Panc1 (cell line): ENCODE data around the gene LDLRAD4. TPM values are rescaled to one million over a fixed set of nuclear protein-coding genes. Genes with fewer than 3 reads are reported as not detected.

ENCODE experiments used
- ATAC-seq: fragments of 200-7000 bp; cut with Tn5 transposase; 2 replicates; pipeline ENCODE4 v1.9.1; 2020; ENCODE audit warnings: mild to moderate bottlenecking, moderate library complexity
- BruUV-seq: library from RNA; stranded (reverse); fragments of 400-500 nt; replicated peaks from 2 replicates; lab custom pipeline; 2021; lab: Mats Ljungman, UMichigan
- CTCF ChIA-PET: fragments of 300-600 bp; sonication (Branson Sonifier 250); formaldehyde crosslinking; loops from one replicate; lab custom pipeline; 2022; ENCODE audit warnings: antibody characterized with exemption; lab: Charles Lee
- POLR2A ChIA-PET: fragments of 300-600 bp; sonication (Branson Sonifier 250); formaldehyde crosslinking; loops from one replicate; lab custom pipeline; 2022; ENCODE audit warnings: antibody characterized with exemption; lab: Charles Lee
- DNase-seq: peaks from one replicate; pipeline ENCODE4 v3.0.0-alpha.2; 2010; ENCODE audit warnings: low read depth, low spot score
- H3K27ac ChIP-seq: 2 replicates; pipeline ENCODE4 v1.5.1; 2011; ENCODE audit warnings: mild to moderate bottlenecking, low read length, inconsistent platforms
- H3K27me3 ChIP-seq: fragments of 200-500 bp; sonication (Bioruptor generic); 2 replicates; pipeline ENCODE4 v1.6.0; 2014; ENCODE audit warnings: low read length, inconsistent platforms; ENCODE audit not compliant: control insufficient read depth, insufficient read depth
- H3K36me3 ChIP-seq: fragments of 200-500 bp; sonication (Bioruptor generic); 2 replicates; pipeline ENCODE4 v1.5.1; 2014; ENCODE audit warnings: inconsistent platforms, mild to moderate bottlenecking, low read length, moderate library complexity; ENCODE audit not compliant: control insufficient read depth, insufficient read depth
- H3K4me1 ChIP-seq: 2 replicates; pipeline ENCODE4 v1.5.1; 2011; ENCODE audit warnings: inconsistent platforms, mild to moderate bottlenecking, low read length, moderate library complexity; ENCODE audit not compliant: control insufficient read depth, insufficient read depth
- H3K4me3 ChIP-seq, 2 experiments: 2 replicates each; pipeline ENCODE4 v1.5.1; 2011 to 2012; ENCODE audit warnings: low read depth in 2 of 2, low read length in 2 of 2, mild to moderate bottlenecking in 2 of 2, inconsistent platforms in 1 of 2, moderate library complexity in 1 of 2
- H3K9me3 ChIP-seq: fragments of 200-500 bp; sonication (Bioruptor generic); 2 replicates; pipeline ENCODE4 v1.5.1; 2014; ENCODE audit warnings: low read depth, mild to moderate bottlenecking, inconsistent platforms, low read length, moderate library complexity; ENCODE audit not compliant: control insufficient read depth, insufficient read depth
- POLR2AphosphoS5 ChIP-seq: IDR thresholded peaks from 2 replicates; pipeline ENCODE4 v1.6.1; 2012; ENCODE audit warnings: mild to moderate bottlenecking, low read depth, low read length, moderate library complexity
- SIN3A ChIP-seq: IDR thresholded peaks from 2 replicates; pipeline ENCODE4 v1.6.1; 2012; ENCODE audit warnings: low read depth, mild to moderate bottlenecking, low read length, moderate library complexity, borderline replicate concordance; ENCODE audit not compliant: insufficient read depth
- TCF7L2 ChIP-seq: IDR thresholded peaks from 2 replicates; pipeline ENCODE4 v1.6.1; 2011; ENCODE audit warnings: mild to moderate bottlenecking, low read depth, low read length, inconsistent platforms
- in situ Hi-C: cut with HindIII; loops from 2 replicates; pipeline ENCODE4 v1.10.0; 2016; ENCODE audit warnings: low sequenced_read_pairs, low pct_unique_long_range_greater_than_20kb
- intact Hi-C: fragments of 100-400 bp; cut with micrococcal nuclease; formaldehyde crosslinking; loops from one replicate; pipeline ENCODE4 v1.10.0; 2022; ENCODE audit not compliant: unreplicated experiment
- total RNA-seq: library from RNA; stranded (reverse); gene quantifications from one replicate; pipeline ENCODE4 v1.2.1, GENCODE V29; 2021; ENCODE audit not compliant: unreplicated experiment
- TF ChIP-seq, protein P1 (sequence below): fragments of 450-650 bp; IDR thresholded peaks from 2 replicates; pipeline ENCODE4 v1.5.1; 2017; ENCODE audit warnings: mild to moderate bottlenecking
- TF ChIP-seq, protein P2 (sequence below), 2 experiments: IDR thresholded peaks; 2 replicates each; pipeline ENCODE4 v1.6.1; 2011 to 2012; ENCODE audit warnings: low read depth in 2 of 2, control low read depth in 1 of 2, low read length in 1 of 2, mild to moderate bottlenecking in 1 of 2, moderate library complexity in 1 of 2; ENCODE audit not compliant: insufficient read depth in 1 of 2

Gene LDLRAD4
- total RNA-seq, 1 experiment from 2014 or later: 0.28 TPM

DNA sequence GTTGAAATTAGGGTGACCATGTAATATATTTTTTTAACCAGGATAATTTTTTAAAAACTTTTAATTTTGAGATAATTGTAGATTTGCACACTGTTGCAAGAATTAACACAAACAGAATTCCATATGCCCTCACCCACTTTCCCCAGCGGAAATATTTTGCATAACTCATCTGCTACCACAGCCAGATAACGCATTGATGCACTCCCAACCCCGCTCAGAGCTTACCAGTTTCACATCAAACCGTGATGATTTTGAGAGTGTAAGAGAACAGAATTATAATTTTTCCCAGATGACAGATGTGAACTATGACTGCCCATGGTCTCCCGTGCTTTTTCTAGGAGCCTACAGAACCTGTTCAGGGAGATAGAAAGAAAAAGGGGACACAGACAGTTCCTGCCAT is 35.2 kb upstream of the LDLRAD4 start:
- Histone ChIP-seq H3K27me3 (0 out of 2 replicates have a peak, but pooled peaks cover 1% of the 10 kb centered on the region), H3K27ac (no peak overlapping the region), H3K4me1 (no peaks in the 10 kb centered on the region), H3K9me3 (no peaks in the 10 kb centered on the region), H3K4me3 (no peak overlapping the region), H3K36me3 (no peaks in the 10 kb centered on the region)
- TF ChIP-seq, protein P1, sequence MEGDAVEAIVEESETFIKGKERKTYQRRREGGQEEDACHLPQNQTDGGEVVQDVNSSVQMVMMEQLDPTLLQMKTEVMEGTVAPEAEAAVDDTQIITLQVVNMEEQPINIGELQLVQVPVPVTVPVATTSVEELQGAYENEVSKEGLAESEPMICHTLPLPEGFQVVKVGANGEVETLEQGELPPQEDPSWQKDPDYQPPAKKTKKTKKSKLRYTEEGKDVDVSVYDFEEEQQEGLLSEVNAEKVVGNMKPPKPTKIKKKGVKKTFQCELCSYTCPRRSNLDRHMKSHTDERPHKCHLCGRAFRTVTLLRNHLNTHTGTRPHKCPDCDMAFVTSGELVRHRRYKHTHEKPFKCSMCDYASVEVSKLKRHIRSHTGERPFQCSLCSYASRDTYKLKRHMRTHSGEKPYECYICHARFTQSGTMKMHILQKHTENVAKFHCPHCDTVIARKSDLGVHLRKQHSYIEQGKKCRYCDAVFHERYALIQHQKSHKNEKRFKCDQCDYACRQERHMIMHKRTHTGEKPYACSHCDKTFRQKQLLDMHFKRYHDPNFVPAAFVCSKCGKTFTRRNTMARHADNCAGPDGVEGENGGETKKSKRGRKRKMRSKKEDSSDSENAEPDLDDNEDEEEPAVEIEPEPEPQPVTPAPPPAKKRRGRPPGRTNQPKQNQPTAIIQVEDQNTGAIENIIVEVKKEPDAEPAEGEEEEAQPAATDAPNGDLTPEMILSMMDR: no peak
- no peak for TF ChIP-seq TCF7L2
- TF ChIP-seq POLR2AphosphoS5: no peak
- TF ChIP-seq, protein P2, sequence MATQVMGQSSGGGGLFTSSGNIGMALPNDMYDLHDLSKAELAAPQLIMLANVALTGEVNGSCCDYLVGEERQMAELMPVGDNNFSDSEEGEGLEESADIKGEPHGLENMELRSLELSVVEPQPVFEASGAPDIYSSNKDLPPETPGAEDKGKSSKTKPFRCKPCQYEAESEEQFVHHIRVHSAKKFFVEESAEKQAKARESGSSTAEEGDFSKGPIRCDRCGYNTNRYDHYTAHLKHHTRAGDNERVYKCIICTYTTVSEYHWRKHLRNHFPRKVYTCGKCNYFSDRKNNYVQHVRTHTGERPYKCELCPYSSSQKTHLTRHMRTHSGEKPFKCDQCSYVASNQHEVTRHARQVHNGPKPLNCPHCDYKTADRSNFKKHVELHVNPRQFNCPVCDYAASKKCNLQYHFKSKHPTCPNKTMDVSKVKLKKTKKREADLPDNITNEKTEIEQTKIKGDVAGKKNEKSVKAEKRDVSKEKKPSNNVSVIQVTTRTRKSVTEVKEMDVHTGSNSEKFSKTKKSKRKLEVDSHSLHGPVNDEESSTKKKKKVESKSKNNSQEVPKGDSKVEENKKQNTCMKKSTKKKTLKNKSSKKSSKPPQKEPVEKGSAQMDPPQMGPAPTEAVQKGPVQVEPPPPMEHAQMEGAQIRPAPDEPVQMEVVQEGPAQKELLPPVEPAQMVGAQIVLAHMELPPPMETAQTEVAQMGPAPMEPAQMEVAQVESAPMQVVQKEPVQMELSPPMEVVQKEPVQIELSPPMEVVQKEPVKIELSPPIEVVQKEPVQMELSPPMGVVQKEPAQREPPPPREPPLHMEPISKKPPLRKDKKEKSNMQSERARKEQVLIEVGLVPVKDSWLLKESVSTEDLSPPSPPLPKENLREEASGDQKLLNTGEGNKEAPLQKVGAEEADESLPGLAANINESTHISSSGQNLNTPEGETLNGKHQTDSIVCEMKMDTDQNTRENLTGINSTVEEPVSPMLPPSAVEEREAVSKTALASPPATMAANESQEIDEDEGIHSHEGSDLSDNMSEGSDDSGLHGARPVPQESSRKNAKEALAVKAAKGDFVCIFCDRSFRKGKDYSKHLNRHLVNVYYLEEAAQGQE (IDR thresholded peaks at IDR 0.05; ENCODE audit: insufficient read depth in 1 of 2, low read depth in 2 of 2, low read length in 1 of 2): no peak
- no peak for TF ChIP-seq SIN3A
- intact Hi-C loops: no loop called here
- BruUV-seq: no TSS peak
- in situ Hi-C loops: no loop called here
- DNase-seq (no peak), ATAC-seq (no peak)
- POLR2A ChIA-PET: no interaction called here
- CTCF ChIA-PET: no interaction called here

DNA sequence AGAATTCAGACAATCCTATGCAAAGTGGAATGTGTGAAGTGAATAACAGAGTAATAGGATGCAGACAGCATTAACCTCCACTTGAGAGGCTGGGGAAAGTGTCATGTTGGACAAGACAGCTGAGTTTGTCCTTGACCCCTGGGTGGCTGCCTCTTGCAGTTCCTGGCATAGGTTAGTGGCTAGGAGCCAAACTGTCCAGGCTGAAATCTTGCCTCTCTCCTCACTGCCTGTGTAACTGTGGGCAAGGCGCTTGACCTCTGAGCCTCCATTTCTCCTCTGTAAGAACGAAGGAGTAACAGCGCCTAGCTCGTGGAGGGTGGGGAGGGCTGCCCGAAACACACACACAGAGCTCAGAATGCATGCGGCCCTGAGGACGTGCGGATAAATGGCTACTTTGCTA is 34.8 kb upstream of the LDLRAD4 start:
- Histone ChIP-seq H3K4me1 (no peaks in the 10 kb centered on the region), H3K27ac (no peak overlapping the region), H3K9me3 (no peaks in the 10 kb centered on the region), H3K4me3 (no peak overlapping the region), H3K27me3 (peaks cover 4% of the 10 kb centered on the region; the same call in 1 of the 2 replicates), H3K36me3 (no peaks in the 10 kb centered on the region)
- no TSS peak for BruUV-seq
- CTCF ChIA-PET: no interaction called here
- in situ Hi-C loops: no loop called here
- intact Hi-C loops: no loop called here
- ATAC-seq (no peak), DNase-seq (no peak)
- POLR2A ChIA-PET: no interaction called here
- no peak for TF ChIP-seq TCF7L2
- TF ChIP-seq, protein P2 (IDR thresholded peaks at IDR 0.05; ENCODE audit: insufficient read depth in 1 of 2, low read depth in 2 of 2, low read length in 1 of 2): no peak
- TF ChIP-seq, protein P1: no peak
- no peak for TF ChIP-seq POLR2AphosphoS5
- TF ChIP-seq SIN3A: no peak
